Transverse colon (tissue), 4 donors: ENCODE results near the gene CORO2B.

Experiments
- EP300 ChIP-seq: sonication (generic); formaldehyde crosslinking; IDR thresholded peaks from one replicate; pipeline ENCODE4 v1.6.1; 2017; ENCODE audit warnings: antibody characterized with exemption, low read depth
- POLR2A ChIP-seq: fragments of 450-650 bp; IDR thresholded peaks from one replicate; pipeline ENCODE4 v1.6.1; 2016; ENCODE audit warnings: antibody characterized with exemption, mild to moderate bottlenecking, moderate library complexity
- POLR2AphosphoS5 ChIP-seq, 3 donors: sonication (generic); formaldehyde crosslinking; IDR thresholded peaks; one replicate each; pipeline ENCODE4 v1.6.1; 2016; ENCODE audit warnings: antibody characterized with exemption in 3 of 3
- TF ChIP-seq, protein P1 (sequence below), 5 experiments: fragments of 200-600 bp in 3 of 5; fragments of 450-650 bp in 2 of 5; sonication (generic) in 3 of 5; IDR thresholded peaks; 1 replicate in 2 of 5; 2 replicates in 3 of 5; pipeline ENCODE4 v1.5.1; 2016 to 2017; ENCODE audit warnings: antibody characterized with exemption in 5 of 5, inconsistent platforms in 3 of 5, mild to moderate bottlenecking in 2 of 5, moderate library complexity in 1 of 5

DNA sequence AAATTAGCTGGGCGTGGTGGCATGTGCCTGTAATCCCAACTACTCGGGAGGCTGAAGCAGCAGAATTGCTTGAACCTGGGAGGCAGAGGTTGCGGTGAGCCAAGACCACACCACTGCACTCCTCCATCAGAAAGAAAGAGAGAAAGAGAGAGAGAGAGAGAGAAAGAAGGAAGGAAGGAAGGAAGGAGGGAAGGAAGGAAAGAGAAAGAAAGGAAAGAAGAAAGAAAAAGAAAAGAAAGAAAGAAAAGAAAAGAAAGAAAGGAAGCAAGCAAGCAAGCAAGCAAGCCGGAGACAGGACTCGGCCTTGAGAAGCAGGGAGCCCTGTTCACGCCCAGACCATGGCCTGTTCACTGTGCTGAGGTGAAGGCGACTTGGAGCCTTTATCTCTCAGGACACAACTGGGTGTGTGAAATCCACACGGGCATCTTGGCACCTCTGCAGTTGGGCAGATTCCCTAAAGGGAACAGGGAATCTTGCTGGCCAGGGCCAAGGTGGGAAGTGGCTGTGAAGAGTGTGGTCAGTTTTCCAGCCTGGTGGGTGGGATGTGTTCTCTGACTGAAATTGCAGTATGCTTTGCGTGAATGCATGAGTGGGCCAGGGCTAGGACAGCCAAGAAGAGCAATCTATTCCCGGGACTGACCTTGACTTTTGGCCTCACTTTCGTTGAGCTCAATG is 90.3 kb downstream of the CORO2B start:
- TF ChIP-seq, protein P1, sequence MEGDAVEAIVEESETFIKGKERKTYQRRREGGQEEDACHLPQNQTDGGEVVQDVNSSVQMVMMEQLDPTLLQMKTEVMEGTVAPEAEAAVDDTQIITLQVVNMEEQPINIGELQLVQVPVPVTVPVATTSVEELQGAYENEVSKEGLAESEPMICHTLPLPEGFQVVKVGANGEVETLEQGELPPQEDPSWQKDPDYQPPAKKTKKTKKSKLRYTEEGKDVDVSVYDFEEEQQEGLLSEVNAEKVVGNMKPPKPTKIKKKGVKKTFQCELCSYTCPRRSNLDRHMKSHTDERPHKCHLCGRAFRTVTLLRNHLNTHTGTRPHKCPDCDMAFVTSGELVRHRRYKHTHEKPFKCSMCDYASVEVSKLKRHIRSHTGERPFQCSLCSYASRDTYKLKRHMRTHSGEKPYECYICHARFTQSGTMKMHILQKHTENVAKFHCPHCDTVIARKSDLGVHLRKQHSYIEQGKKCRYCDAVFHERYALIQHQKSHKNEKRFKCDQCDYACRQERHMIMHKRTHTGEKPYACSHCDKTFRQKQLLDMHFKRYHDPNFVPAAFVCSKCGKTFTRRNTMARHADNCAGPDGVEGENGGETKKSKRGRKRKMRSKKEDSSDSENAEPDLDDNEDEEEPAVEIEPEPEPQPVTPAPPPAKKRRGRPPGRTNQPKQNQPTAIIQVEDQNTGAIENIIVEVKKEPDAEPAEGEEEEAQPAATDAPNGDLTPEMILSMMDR (IDR thresholded peaks at IDR 0.05): no peak
- no peak for TF ChIP-seq POLR2AphosphoS5 (IDR thresholded peaks at IDR 0.05)
- TF ChIP-seq EP300: no peak
- TF ChIP-seq POLR2A: no peak
